Measurements from ENCODE around the gene JARID2.

DNA sequence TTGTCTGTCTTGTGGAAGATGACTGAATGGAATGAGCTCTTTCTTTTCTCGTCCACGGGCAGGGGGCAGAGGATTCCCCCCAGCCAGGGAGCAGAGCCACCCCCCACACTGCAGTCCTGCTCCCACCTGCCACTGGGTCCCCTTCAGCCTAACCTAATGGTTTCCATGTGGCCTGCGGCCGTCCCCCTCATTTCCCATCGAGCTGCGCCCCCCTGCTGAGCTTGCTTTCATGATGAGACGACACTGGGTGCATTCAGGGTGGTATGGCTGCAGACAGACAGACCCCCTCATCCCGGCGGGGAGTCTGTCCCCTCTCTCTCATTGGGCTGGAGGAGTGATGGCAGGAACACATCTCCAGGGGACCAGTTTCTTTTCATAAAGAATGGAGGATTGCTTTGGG lies 276.2 kb downstream of the JARID2 start:
- TF ChIP-seq, protein P1, sequence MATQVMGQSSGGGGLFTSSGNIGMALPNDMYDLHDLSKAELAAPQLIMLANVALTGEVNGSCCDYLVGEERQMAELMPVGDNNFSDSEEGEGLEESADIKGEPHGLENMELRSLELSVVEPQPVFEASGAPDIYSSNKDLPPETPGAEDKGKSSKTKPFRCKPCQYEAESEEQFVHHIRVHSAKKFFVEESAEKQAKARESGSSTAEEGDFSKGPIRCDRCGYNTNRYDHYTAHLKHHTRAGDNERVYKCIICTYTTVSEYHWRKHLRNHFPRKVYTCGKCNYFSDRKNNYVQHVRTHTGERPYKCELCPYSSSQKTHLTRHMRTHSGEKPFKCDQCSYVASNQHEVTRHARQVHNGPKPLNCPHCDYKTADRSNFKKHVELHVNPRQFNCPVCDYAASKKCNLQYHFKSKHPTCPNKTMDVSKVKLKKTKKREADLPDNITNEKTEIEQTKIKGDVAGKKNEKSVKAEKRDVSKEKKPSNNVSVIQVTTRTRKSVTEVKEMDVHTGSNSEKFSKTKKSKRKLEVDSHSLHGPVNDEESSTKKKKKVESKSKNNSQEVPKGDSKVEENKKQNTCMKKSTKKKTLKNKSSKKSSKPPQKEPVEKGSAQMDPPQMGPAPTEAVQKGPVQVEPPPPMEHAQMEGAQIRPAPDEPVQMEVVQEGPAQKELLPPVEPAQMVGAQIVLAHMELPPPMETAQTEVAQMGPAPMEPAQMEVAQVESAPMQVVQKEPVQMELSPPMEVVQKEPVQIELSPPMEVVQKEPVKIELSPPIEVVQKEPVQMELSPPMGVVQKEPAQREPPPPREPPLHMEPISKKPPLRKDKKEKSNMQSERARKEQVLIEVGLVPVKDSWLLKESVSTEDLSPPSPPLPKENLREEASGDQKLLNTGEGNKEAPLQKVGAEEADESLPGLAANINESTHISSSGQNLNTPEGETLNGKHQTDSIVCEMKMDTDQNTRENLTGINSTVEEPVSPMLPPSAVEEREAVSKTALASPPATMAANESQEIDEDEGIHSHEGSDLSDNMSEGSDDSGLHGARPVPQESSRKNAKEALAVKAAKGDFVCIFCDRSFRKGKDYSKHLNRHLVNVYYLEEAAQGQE (IDR thresholded peaks at IDR 0.05; ENCODE audit: insufficient read depth in 1 of 2, low read depth in 2 of 2, low read length in 2 of 2): no peak
- TF ChIP-seq POLR2AphosphoS5 (IDR thresholded peaks at IDR 0.05; ENCODE audit: low read depth, low read length) (no peak), TAF1 (IDR thresholded peaks at IDR 0.05; ENCODE audit: borderline replicate concordance, insufficient read depth, low read length) (no peak), SIN3A (IDR thresholded peaks at IDR 0.05; ENCODE audit: borderline replicate concordance, insufficient read depth, low read length) (no peak)
